ENCODE data around the gene TSPY3. TPM values are rescaled to one million over a fixed set of nuclear protein-coding genes. Genes with fewer than 3 reads are reported as not detected.

The TSPY3 gene
- not detected in 5 replicates for total RNA-seq (2022; extraction: Qiagen RNA extraction; ENCODE audit: low read depth)

GRCh38 chrY:9398121-9398520 lies at the start of gene TSPY3:
Gene TSPY3 (plus strand): TSS chrY:9398421. CDS start chrY:9398467, 46 bp downstream.

GRCh38 chrY:9357497-9357896 lies 40.7 kb upstream of the TSPY3 start, which contains the start of gene TSPY8:
Gene TSPY8 (plus strand): TSS chrY:9357797. CDS start chrY:9357843, 46 bp downstream.

Other genes starting within 250 kb of the TSPY3 start
- not detected in 5 replicates for gene TSPY4, start 61.0 kb upstream of the TSPY3 start, total RNA-seq (2022; extraction: Qiagen RNA extraction; ENCODE audit: low read depth)
- not detected in 5 replicates for gene TSPY8, start 40.6 kb upstream of the TSPY3 start, total RNA-seq (2022; extraction: Qiagen RNA extraction; ENCODE audit: low read depth)
- gene TSPY1, start 68.5 kb downstream of the TSPY3 start, total RNA-seq (2022; extraction: Qiagen RNA extraction; ENCODE audit: low read depth): not detected in 5 replicates
- not detected in 5 replicates for gene TSPY9, start 88.8 kb downstream of the TSPY3 start, total RNA-seq (2022; extraction: Qiagen RNA extraction; ENCODE audit: low read depth)
- not detected in 5 replicates for gene TSPY10, start 129.5 kb downstream of the TSPY3 start, total RNA-seq (2022; extraction: Qiagen RNA extraction; ENCODE audit: low read depth)

All from A549 treated with RU486 at 1 μM for 4 hours (cell line).